Epithelial cell of proximal tubule (primary cell): ENCODE measurements around the gene PRRG2. TPM values are rescaled to one million over a fixed set of nuclear protein-coding genes. Genes with fewer than 3 reads are reported as not detected.
A peak's percentile ranks its signal among the peaks of the same experiment; 100 is the strongest.

ENCODE experiments used
- DNase-seq: peaks from one replicate; pipeline ENCODE4 v3.0.0-alpha.2; 2011; ENCODE audit warnings: low read depth
- H3K4me3 ChIP-seq: 2 replicates; pipeline ENCODE4 v1.5.1; 2011; ENCODE audit warnings: low read depth, mild to moderate bottlenecking, low read length
- CTCF ChIP-seq: conservative IDR thresholded peaks from 2 replicates; pipeline ENCODE4 v1.5.1; 2012; ENCODE audit warnings: low read depth, mild to moderate bottlenecking, low read length
- total RNA-seq: library from RNA; depleted of rRNA; stranded (reverse); fragments of >200 nt; gene quantifications from 2 replicates; pipeline ENCODE4 v1.2.3, GENCODE V29; 2015

Gene PRRG2
- total RNA-seq, 1 donor from 2014 or later = 1.0 TPM

GRCh38 chr19:49635530-49636232 lies 54.6 kb downstream of the PRRG2 start:
- DNase-seq = no peak
- H3K4me3 ChIP-seq = no peak overlapping the region
- no peak for TF ChIP-seq CTCF

GRCh38 chr19:49636233-49636932 lies 55.3 kb downstream of the PRRG2 start:
- no peak for DNase-seq
- H3K4me3 ChIP-seq = no peak overlapping the region
- no peak for TF ChIP-seq CTCF

- TF ChIP-seq CTCF = no peak
- no peak for DNase-seq
- peak overlapping the region; percentile 86 for H3K4me3 ChIP-seq
These were observed 57.0 kb downstream of the PRRG2 start for GRCh38 chr19:49637821-49638738.

- DNase-seq = no peak
- no peak for TF ChIP-seq CTCF
- H3K4me3 ChIP-seq = peak overlapping the region; percentile 86
These were observed 58.4 kb downstream of the PRRG2 start for GRCh38 chr19:49639401-49640112.

- TF ChIP-seq CTCF = no peak
- H3K4me3 ChIP-seq = peak within 1 kb of the TSS; percentile 86
- DNase-seq = peak; percentile 98
These were observed 59.2 kb downstream of the PRRG2 start, which contains the start of gene RRAS for GRCh38 chr19:49640113-49640898. RRAS (minus strand) TSS chr19:49640143; CDS start chr19:49640098, 45 bp downstream.

Other genes starting within 250 kb of the PRRG2 start
- not detected in 2 replicates for gene CD37, start 245.9 kb upstream of the PRRG2 start, total RNA-seq
- gene TEAD2, start 218.9 kb upstream of the PRRG2 start, total RNA-seq = 74.5 and 89.5 TPM in 2 replicates
- 1.3 TPM in 1 of 2 replicates, not detected in the other for gene DKKL1, start 217.4 kb upstream of the PRRG2 start, total RNA-seq
- 0.06 TPM in 1 of 2 replicates, not detected in the other for gene KASH5, start 193.1 kb upstream of the PRRG2 start, total RNA-seq
- gene PTH2, start 157.9 kb upstream of the PRRG2 start, total RNA-seq = not detected in 2 replicates
- not detected in 2 replicates for gene GFY, start 155.9 kb upstream of the PRRG2 start, total RNA-seq
- gene SLC17A7, start 139.8 kb upstream of the PRRG2 start, total RNA-seq = not detected in 2 replicates
- gene PIH1D1, start 129.5 kb upstream of the PRRG2 start, total RNA-seq = 130 and 147 TPM in 2 replicates
- gene ALDH16A1, start 128.1 kb upstream of the PRRG2 start, total RNA-seq = 41.5 and 44.9 TPM in 2 replicates
- 0.81 and 2.5 TPM in 2 replicates for gene FLT3LG, start 107.1 kb upstream of the PRRG2 start, total RNA-seq
- gene RPL13A, start 93.7 kb upstream of the PRRG2 start, total RNA-seq = 3,343 and 3,374 TPM in 2 replicates
- 3,600 and 5,144 TPM in 2 replicates for gene RPS11, start 84.9 kb upstream of the PRRG2 start, total RNA-seq
- gene FCGRT, start 68.7 kb upstream of the PRRG2 start, total RNA-seq = 34.2 and 79.3 TPM in 2 replicates
- 14.1 and 32.9 TPM in 2 replicates for gene RCN3, start 53.3 kb upstream of the PRRG2 start, total RNA-seq
- gene NOSIP, start 760 bp upstream of the PRRG2 start, total RNA-seq = 82.4 and 168 TPM in 2 replicates
- gene PRR12, start 9.9 kb downstream of the PRRG2 start, total RNA-seq = 6.7 and 7.8 TPM in 2 replicates
- 33.5 and 67.2 TPM in 2 replicates for gene RRAS, start 58.8 kb downstream of the PRRG2 start, total RNA-seq
- 51.0 and 54.8 TPM in 2 replicates for gene SCAF1, start 60.9 kb downstream of the PRRG2 start, total RNA-seq
- gene IRF3, start 84.5 kb downstream of the PRRG2 start, total RNA-seq = 73.8 and 78.3 TPM in 2 replicates
- 53.3 and 69.8 TPM in 2 replicates for gene BCL2L12, start 84.6 kb downstream of the PRRG2 start, total RNA-seq
- gene PRMT1, start 96.0 kb downstream of the PRRG2 start, total RNA-seq = 186 and 629 TPM in 2 replicates
- 1.9 and 2.8 TPM in 2 replicates for gene ADM5, start 108.3 kb downstream of the PRRG2 start, total RNA-seq
- gene CPT1C, start 109.8 kb downstream of the PRRG2 start, total RNA-seq = 1.7 and 9.9 TPM in 2 replicates
- not detected in 2 replicates for gene TSKS, start 182.0 kb downstream of the PRRG2 start, total RNA-seq
- 98.2 and 103 TPM in 2 replicates for gene AP2A1, start 185.7 kb downstream of the PRRG2 start, total RNA-seq
- 8.3 and 15.0 TPM in 2 replicates for gene FUZ, start 232.0 kb downstream of the PRRG2 start, total RNA-seq
- 30.4 and 34.8 TPM in 2 replicates for gene MED25, start 237.0 kb downstream of the PRRG2 start, total RNA-seq